ENCODE results near the gene KCNQ1.

- TF ChIP-seq USF2 (IDR thresholded peaks at IDR 0.05; ENCODE audit: borderline replicate concordance, low read depth, low read length) (no peak), EP300 (IDR thresholded peaks at IDR 0.05; ENCODE audit: borderline replicate concordance in 1 of 2, low read depth in 1 of 2, low read length in 1 of 2) (no peak), ELF1 (IDR thresholded peaks at IDR 0.05) (no peak), GABPA (IDR thresholded peaks at IDR 0.05; ENCODE audit: low read depth) (no peak), CTCF (IDR thresholded peaks at IDR 0.05) (no peak), RAD21 (IDR thresholded peaks at IDR 0.05; ENCODE audit: low read length) (no peak), MXI1 (IDR thresholded peaks at IDR 0.05; ENCODE audit: low read depth, low read length) (no peak)
Observed at GRCh38 chr11:2584812-2585565, 140.2 kb downstream of the KCNQ1 start.

All from SK-N-SH (cell line).